Upper lobe of left lung (tissue), 6 donors: ENCODE measurements around the gene NECTIN4. TPM values are rescaled to one million over a fixed set of nuclear protein-coding genes. Genes with fewer than 3 reads are reported as not detected.

Experiments
- ATAC-seq, 2 donors: fragments of 200-7000 bp; cut with Tn5 transposase; one replicate each; pipeline ENCODE4 v1.9.1; 2022; ENCODE audit warnings: mild to moderate bottlenecking in 2 of 2, moderate library complexity in 2 of 2; ENCODE audit not compliant: low FRiP score in 2 of 2
- DNase-seq, 2 donors: peaks; one replicate each; pipeline ENCODE4 v3.0.0-alpha.2; 2019 to 2020
- H3K27ac ChIP-seq, 4 donors: fragments of 200-600 bp; sonication (generic); one replicate each; pipeline ENCODE4 v1.5.1; 2016 to 2019
- H3K27me3 ChIP-seq, 4 donors: fragments of 200-600 bp; sonication (generic); one replicate each; pipeline ENCODE4 v1.5.1; 2017 to 2019
- H3K36me3 ChIP-seq, 4 donors: fragments of 200-600 bp; sonication (generic); one replicate each; pipeline ENCODE4 v1.5.1; 2016 to 2019
- H3K4me1 ChIP-seq, 4 donors: fragments of 200-600 bp; sonication (generic); one replicate each; pipeline ENCODE4 v1.5.1; 2018 to 2019
- H3K4me3 ChIP-seq, 4 donors: fragments of 200-600 bp; sonication (generic); one replicate each; pipeline ENCODE4 v1.5.1; 2017 to 2019; ENCODE audit warnings: mild to moderate bottlenecking in 2 of 4, moderate library complexity in 1 of 4
- H3K9me3 ChIP-seq, 4 donors: fragments of 200-600 bp; sonication (generic); one replicate each; pipeline ENCODE4 v1.5.1; 2018 to 2019
- CTCF ChIP-seq, 6 experiments: fragments of 450-650 bp in 4 of 6; fragments of 200-600 bp in 2 of 6; sonication (generic) in 2 of 6; IDR thresholded peaks; one replicate each; pipeline ENCODE4 v1.5.1; 2016 to 2019; ENCODE audit warnings: antibody characterized with exemption in 6 of 6
- EP300 ChIP-seq, 4 donors: sonication (generic); formaldehyde crosslinking; IDR thresholded peaks; one replicate each; pipeline ENCODE4 v1.5.1; 2017; ENCODE audit warnings: antibody characterized with exemption in 4 of 4, control low read depth in 2 of 4
- POLR2A ChIP-seq, 4 donors: fragments of 450-650 bp; IDR thresholded peaks; one replicate each; pipeline ENCODE4 v1.5.1; 2016 to 2017; ENCODE audit warnings: antibody characterized with exemption in 4 of 4, mild to moderate bottlenecking in 2 of 4
- POLR2AphosphoS5 ChIP-seq, 2 donors: sonication (generic); formaldehyde crosslinking; IDR thresholded peaks; one replicate each; pipeline ENCODE4 v1.5.1; 2017; ENCODE audit warnings: antibody characterized with exemption in 2 of 2
- WGBS, 2 donors: methylation state at CpG; one replicate each; pipeline ENCODE4 v1.1.5; 2017 to 2018; 5-methylcytosine and 5-hydroxymethylcytosine counted together
- total RNA-seq, 6 donors: library from RNA; depleted of rRNA in 4 of 6; stranded (reverse); fragments of >200 nt in 4 of 6; gene quantifications; one replicate each; pipeline versions ENCODE4 v1.1.0 to v1.2.1, GENCODE V29; 2016 to 2021
- donor health status: DM: no; HTN: no; CAD: no; lungs with moderate emphysema.
- donor health status: DM: no; HTN: yes; CAD: no; lungs with severe emphysema.

NECTIN4 gene
- total RNA-seq, 6 donors from 2014 or later: 5.2 to 19.9 (median 12.1) TPM

GRCh38 chr1:161084597-161084988, 4.8 kb downstream of the NECTIN4 start:
- ATAC-seq (no peak), DNase-seq (no peak)
- WGBS, 2 donors: 86 to 100% methylated on average over 1 of the region's 1 CpG
- Histone ChIP-seq H3K4me1 (peaks cover 15 to 61% (median 49%) of the 10 kb centered on the region in 4 donors), H3K36me3 (no peaks in the 10 kb centered on the region), H3K4me3 (no peak overlapping the region), H3K27me3 (no peaks in the 10 kb centered on the region), H3K9me3 (no peaks in the 10 kb centered on the region), H3K27ac (peak overlapping the region; percentile 42 to 79 (median 76))
- TF ChIP-seq POLR2AphosphoS5 (IDR thresholded peaks at IDR 0.05) (no peak), EP300 (IDR thresholded peaks at IDR 0.05) (no peak), CTCF (IDR thresholded peaks at IDR 0.05) (no peak), POLR2A (IDR thresholded peaks at IDR 0.05) (no peak)

- ATAC-seq (no peak), DNase-seq (no peak)
- Histone ChIP-seq H3K4me3 (no peak overlapping the region), H3K27me3 (no peaks in the 10 kb centered on the region), H3K4me1 (peaks cover 15 to 60% (median 45%) of the 10 kb centered on the region in 4 donors), H3K36me3 (no peaks in the 10 kb centered on the region), H3K9me3 (no peaks in the 10 kb centered on the region), H3K27ac (peak overlapping the region; percentile 54 to 79 (median 76))
- TF ChIP-seq POLR2A (IDR thresholded peaks at IDR 0.05) (peak in 1 of 4 donors; percentile 6), POLR2AphosphoS5 (IDR thresholded peaks at IDR 0.05) (no peak)
- WGBS, 2 donors: 51 to 68% methylated on average over 7 to 10 of the region's 10 CpGs
Measured at GRCh38 chr1:161083748-161084596, 5.4 kb downstream of the NECTIN4 start.

GRCh38 chr1:161082996-161083747, 6.2 kb downstream of the NECTIN4 start:
- no peaks in the 10 kb centered on the region for H3K27me3 ChIP-seq
- peak; percentile 88 to 98 for DNase-seq
- H3K9me3 ChIP-seq: no peaks in the 10 kb centered on the region
- H3K4me1 ChIP-seq: peaks cover 15 to 58% (median 45%) of the 10 kb centered on the region in 4 donors
- TF ChIP-seq EP300 (IDR thresholded peaks at IDR 0.05): peak in 3 of 4 donors; percentile 14 to 92 (median 48)
- peak; percentile 83 to 86 for TF ChIP-seq POLR2AphosphoS5 (IDR thresholded peaks at IDR 0.05)
- TF ChIP-seq POLR2A (IDR thresholded peaks at IDR 0.05): peak in 1 of 4 donors; percentile 58
- peak in 1 of 6 experiments; percentile 12 for TF ChIP-seq CTCF (IDR thresholded peaks at IDR 0.05)
- H3K4me3 ChIP-seq: no peak overlapping the region
- H3K27ac ChIP-seq: peak overlapping the region; percentile 72 to 79 (median 76)
- WGBS, 2 donors: 30 to 45% methylated on average over 6 to 8 of the region's 8 CpGs
- ATAC-seq: peak; percentile 94 to 96
- no peaks in the 10 kb centered on the region for H3K36me3 ChIP-seq

GRCh38 chr1:161082483-161082882, 6.9 kb downstream of the NECTIN4 start:
- Histone ChIP-seq H3K4me3 (no peak overlapping the region), H3K36me3 (no peaks in the 10 kb centered on the region), H3K4me1 (peaks cover 15 to 55% (median 45%) of the 10 kb centered on the region in 4 donors), H3K27ac (peak overlapping the region; percentile 72 to 79 (median 75)), H3K9me3 (no peaks in the 10 kb centered on the region), H3K27me3 (no peaks in the 10 kb centered on the region)
- no peak for DNase-seq
- 67 to 84% methylated on average over 1 to 2 of the region's 2 CpGs for WGBS, 2 donors
- no peak for TF ChIP-seq CTCF (IDR thresholded peaks at IDR 0.05)
- no peak for TF ChIP-seq POLR2AphosphoS5 (IDR thresholded peaks at IDR 0.05)
- TF ChIP-seq EP300 (IDR thresholded peaks at IDR 0.05): no peak
- TF ChIP-seq POLR2A (IDR thresholded peaks at IDR 0.05): no peak
- ATAC-seq: no peak

- no peak for TF ChIP-seq POLR2A (IDR thresholded peaks at IDR 0.05)
- no peak for TF ChIP-seq CTCF (IDR thresholded peaks at IDR 0.05)
- no peak for TF ChIP-seq EP300 (IDR thresholded peaks at IDR 0.05)
- no peak for TF ChIP-seq POLR2AphosphoS5 (IDR thresholded peaks at IDR 0.05)
- Histone ChIP-seq H3K9me3 (no peaks in the 10 kb centered on the region), H3K36me3 (no peaks in the 10 kb centered on the region), H3K27me3 (no peaks in the 10 kb centered on the region), H3K4me3 (no peak overlapping the region), H3K27ac (peak overlapping the region in 2 of 4 donors; percentile 2 to 11), H3K4me1 (peaks cover 15 to 47% (median 38%) of the 10 kb centered on the region in 4 donors)
- ATAC-seq (no peak), DNase-seq (no peak)
- 79 to 98% methylated on average over 5 of the region's 5 CpGs for WGBS, 2 donors
Measured at GRCh38 chr1:161081519-161081918, 7.8 kb downstream of the NECTIN4 start.
